ENCODE measurements around the gene MED13L.

GRCh38 chr12:116080415-116080814 lies 197.1 kb downstream of the MED13L start:
- TF ChIP-seq CTCF (conservative IDR thresholded peaks at IDR 0.05; ENCODE audit: low read length): no peak
- no peak for TF ChIP-seq EZH2phosphoT487 (IDR thresholded peaks at IDR 0.05; ENCODE audit: borderline replicate concordance, low read depth, low read length)

Data from OCI-LY7 (cell line).